Cardiac muscle cell (in vitro differentiated cells and primary cell): ENCODE measurements around the gene SMYD1. TPM values are rescaled to one million over a fixed set of nuclear protein-coding genes. Genes with fewer than 3 reads are reported as not detected.

Experiments used
- DNase-seq, 2 donors: peaks; one replicate each; pipeline versions ENCODE4 v3.0.0 to v3.0.0-alpha.2; 2010 to 2017; ENCODE audit warnings: low read depth in 1 of 2, low spot score in 1 of 2
- H3K27ac ChIP-seq: fragments of 200-600 bp; sonication (generic); 2 replicates; pipeline ENCODE4 v1.5.1; 2016
- H3K27me3 ChIP-seq: fragments of 200-600 bp; sonication (generic); 2 replicates; pipeline ENCODE4 v1.6.0; 2016; ENCODE audit warnings: control low read depth
- H3K36me3 ChIP-seq: fragments of 200-600 bp; sonication (generic); 2 replicates; pipeline ENCODE4 v1.5.1; 2016; ENCODE audit warnings: control low read depth
- H3K4me1 ChIP-seq: fragments of 200-600 bp; sonication (generic); 2 replicates; pipeline ENCODE4 v1.8.1; 2017; ENCODE audit warnings: low read depth, mild to moderate bottlenecking, mixed run types
- H3K4me3 ChIP-seq: fragments of 200-600 bp; sonication (generic); 2 replicates; pipeline ENCODE4 v1.5.1; 2016; ENCODE audit warnings: mild to moderate bottlenecking
- H3K9me3 ChIP-seq: fragments of 200-600 bp; sonication (generic); 2 replicates; pipeline ENCODE4 v1.5.1; 2017; ENCODE audit warnings: low read depth, mild to moderate bottlenecking, control low read depth
- CTCF ChIP-seq: IDR thresholded peaks from 2 replicates; pipeline ENCODE4 v1.5.1; 2012; ENCODE audit warnings: low read depth, mild to moderate bottlenecking, low read length
- polyA plus RNA-seq: library from polyadenylated mRNA; unstranded; fragments of >200 nt; fragmentation: Nextera tagmentation; extraction: Ambion mirVana; gene quantifications from 2 replicates; pipeline ENCODE4 v1.2.1, GENCODE V29; 2016
- total RNA-seq: library from RNA; depleted of rRNA; stranded (reverse); fragments of >200 nt; gene quantifications from 2 replicates; pipeline ENCODE4 v1.2.3, GENCODE V29; 2016

The SMYD1 gene
- total and polyA plus RNA-seq, 2 experiments from 2014 or later, result 211 to 375 TPM

GRCh38 chr2:88087073-88087472, 19.4 kb downstream of the SMYD1 start:
- Histone ChIP-seq H3K4me1 (peaks cover 8% of the 10 kb centered on the region), H3K9me3 (no peaks in the 10 kb centered on the region), H3K27ac (peak overlapping the region; percentile 35), H3K27me3 (no peaks in the 10 kb centered on the region), H3K36me3 (peaks cover 51% of the 10 kb centered on the region), H3K4me3 (no peak overlapping the region)
- DNase-seq, result no peak
- TF ChIP-seq CTCF, result no peak

GRCh38 chr2:88087763-88088162, 20.1 kb downstream of the SMYD1 start:
- no peak for DNase-seq

GRCh38 chr2:88088999-88089398, 21.4 kb downstream of the SMYD1 start:
- H3K36me3 ChIP-seq, result peaks cover 69% of the 10 kb centered on the region
- H3K4me3 ChIP-seq, result no peak overlapping the region
- no peaks in the 10 kb centered on the region for H3K27me3 ChIP-seq
- no peaks in the 10 kb centered on the region for H3K9me3 ChIP-seq
- no peaks in the 10 kb centered on the region for H3K4me1 ChIP-seq
- TF ChIP-seq CTCF, result no peak
- no peak for DNase-seq
- peak overlapping the region; percentile 21 for H3K27ac ChIP-seq

More at GRCh38 chr2:88087763-88088162, 20.1 kb downstream of the SMYD1 start:
- peaks cover 3% of the 10 kb centered on the region for H3K4me1 ChIP-seq
- peak overlapping the region; percentile 35 for H3K27ac ChIP-seq
- no peak for TF ChIP-seq CTCF
- no peaks in the 10 kb centered on the region for H3K9me3 ChIP-seq
- no peak overlapping the region for H3K4me3 ChIP-seq
- H3K36me3 ChIP-seq, result peaks cover 58% of the 10 kb centered on the region
- H3K27me3 ChIP-seq, result no peaks in the 10 kb centered on the region

- no peak overlapping the region for H3K4me3 ChIP-seq
- H3K4me1 ChIP-seq, result no peaks in the 10 kb centered on the region
- no peaks in the 10 kb centered on the region for H3K27me3 ChIP-seq
- H3K9me3 ChIP-seq, result no peaks in the 10 kb centered on the region
- peaks cover 66% of the 10 kb centered on the region for H3K36me3 ChIP-seq
- TF ChIP-seq CTCF, result no peak
- DNase-seq, result no peak
- H3K27ac ChIP-seq, result peak overlapping the region; percentile 17
Observed at GRCh38 chr2:88090446-88091283, 23.0 kb downstream of the SMYD1 start.

- TF ChIP-seq CTCF, result no peak
- Histone ChIP-seq H3K4me3 (no peak overlapping the region), H3K36me3 (peaks cover 65% of the 10 kb centered on the region), H3K27me3 (no peaks in the 10 kb centered on the region), H3K9me3 (no peaks in the 10 kb centered on the region), H3K27ac (peak overlapping the region; percentile 17), H3K4me1 (no peaks in the 10 kb centered on the region)
- no peak for DNase-seq
Observed at GRCh38 chr2:88091943-88092342, 24.3 kb downstream of the SMYD1 start.
